Measurements from ENCODE around the gene NPHS2.

DNA sequence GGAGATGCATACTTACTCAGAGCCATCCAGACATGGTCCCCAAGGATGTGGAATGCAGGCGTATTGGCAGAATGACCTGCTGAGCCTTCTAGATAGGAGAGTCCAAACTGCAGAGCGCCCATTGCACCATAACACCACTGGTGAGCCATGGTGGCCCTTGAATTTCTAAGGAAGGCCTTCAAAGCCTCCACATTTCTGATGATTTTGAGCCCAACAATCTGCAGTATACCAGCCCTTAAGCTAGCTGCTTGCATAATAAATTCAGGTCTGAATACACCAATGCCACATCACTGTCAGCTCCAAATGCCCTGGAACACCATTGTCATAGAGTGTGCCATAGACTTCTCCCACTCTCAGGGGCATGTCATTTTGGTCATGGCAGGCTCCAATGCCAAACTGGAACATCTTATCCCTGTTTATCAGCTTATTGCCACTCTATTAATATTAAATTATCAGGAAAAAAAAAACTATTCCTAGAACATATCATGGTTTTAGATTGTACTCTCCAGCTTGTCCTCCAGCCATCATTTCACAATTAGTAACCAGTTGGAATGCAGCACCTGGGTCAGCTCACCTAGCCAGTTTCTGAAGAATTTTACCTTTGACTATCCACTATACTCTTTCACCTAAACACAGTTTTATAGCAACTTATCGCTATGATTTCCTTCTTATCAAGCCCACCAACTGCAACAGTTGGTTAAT, 26.9 kb downstream of the NPHS2 start:
- TF ChIP-seq GATA3 (IDR thresholded peaks at IDR 0.05; ENCODE audit: low read depth, low read length) (no peak), GATA2 (IDR thresholded peaks at IDR 0.05; ENCODE audit: low read depth, low read length) (no peak)
